ENCODE results near the gene HECW1. TPM values are rescaled to one million over a fixed set of nuclear protein-coding genes. Genes with fewer than 3 reads are reported as not detected.

HECW1 gene
- total and polyA plus RNA-seq, 2 of the 8 experiments (the other 6 are each of a cell fraction or from before 2014, with no cell fraction given): 2.9 to 12.7 TPM

DNA sequence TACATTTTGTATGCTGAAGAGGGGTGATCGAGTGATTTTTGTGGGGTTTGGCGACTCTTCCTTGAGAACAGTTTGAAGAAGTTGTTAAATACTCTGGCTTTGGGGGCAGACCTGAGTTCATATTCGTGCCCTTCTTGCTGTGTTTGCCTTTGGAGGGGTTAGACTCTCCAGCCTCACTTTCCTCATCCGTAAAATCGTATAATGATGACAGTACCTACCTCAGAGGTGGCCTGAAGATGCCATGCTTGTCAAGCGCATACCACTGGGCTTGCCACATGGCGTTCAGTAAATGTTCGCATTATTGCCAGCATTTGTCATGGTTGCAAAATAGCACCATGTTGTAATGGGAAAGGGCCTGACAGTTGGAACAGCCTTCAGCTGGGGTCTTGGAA, 471.7 kb downstream of the HECW1 start:
- Histone ChIP-seq H2BK15ac (ENCODE audit: low read length) (no peak overlapping the region), H3K23me2 (ENCODE audit: low read depth, low read length) (peaks cover 12% of the 10 kb centered on the region), H3K56ac (replicated peaks; ENCODE audit: insufficient read length, low read depth, low read length) (no peak overlapping the region), H2BK20ac (ENCODE audit: low read length) (no peak overlapping the region), H3K23ac (ENCODE audit: insufficient read length) (no peak overlapping the region), H2BK5ac (ENCODE audit: low read depth, low read length) (no peak overlapping the region), H3K27ac (ENCODE audit: low read depth, low read length) (no peak overlapping the region), H3K4me2 (ENCODE audit: insufficient read depth in 1 of 2, low read depth in 2 of 2, low read length in 2 of 2) (peak overlapping the region; percentile 95 to 97), H3K9me3 (ENCODE audit: insufficient read depth in 2 of 2, low read depth in 1 of 2, low read length in 1 of 2) (no peaks in the 10 kb centered on the region), H4K8ac (ENCODE audit: extremely low read depth, insufficient read depth, low read length) (no peak overlapping the region), H2AK5ac (ENCODE audit: low read depth, low read length) (no peak overlapping the region; the same call in 1 of the 2 replicates), H3K27me3 (replicated peaks in 1 of 4; ENCODE audit: control insufficient read depth in 3 of 4, extremely low read depth in 1 of 4, insufficient read depth in 3 of 4, low read length in 3 of 4) (no peaks in the 10 kb centered on the region; a peak in 3 of 7 replicates), H3K36me3 (ENCODE audit: control insufficient read depth in 2 of 4, insufficient read depth in 4 of 4, low read length in 3 of 4) (no peaks in the 10 kb centered on the region), H2BK12ac (ENCODE audit: low read depth, low read length) (0 out of 2 replicates have a peak overlapping the region, but pooled peaks have one; percentile 0), H2AFZ (ENCODE audit: low read length) (no peak overlapping the region), H4K91ac (replicated peaks; ENCODE audit: insufficient read length, low read length) (no peak overlapping the region), H3K18ac (ENCODE audit: extremely low read depth, low read length) (no peak overlapping the region), H2BK120ac (replicated peaks; ENCODE audit: low read depth, low read length) (no peak overlapping the region), H3K79me2 (ENCODE audit: control insufficient read depth in 1 of 2, insufficient read depth in 2 of 2, low read length in 2 of 2) (peaks cover 0 to 44% of the 10 kb centered on the region in 2 experiments; a peak in 2 of 4 replicates), H3K4ac (replicated peaks; ENCODE audit: insufficient read length, low read depth, low read length) (no peak overlapping the region), H3K4me1 (replicated peaks in 1 of 4; ENCODE audit: control insufficient read depth in 3 of 4, insufficient read depth in 4 of 4, low read length in 3 of 4) (peaks cover 0 to 12% (median 7%) of the 10 kb centered on the region in 4 experiments; a peak in 6 of 7 replicates), H4K20me1 (replicated peaks in 1 of 2; ENCODE audit: control insufficient read depth in 1 of 2, insufficient read depth in 2 of 2, low read length in 2 of 2) (peaks cover 6 to 9% of the 10 kb centered on the region in 2 experiments), H3K4me3 (ENCODE audit: extremely low read depth in 1 of 4, insufficient read depth in 2 of 4, low read depth in 3 of 4, low read length in 4 of 4) (peak overlapping the region; percentile 77 to 90 (median 84); a peak in 7 of 8 replicates), H3K14ac (ENCODE audit: insufficient read length) (no peak overlapping the region), H3K9ac (replicated peaks in 1 of 4; ENCODE audit: extremely low read depth in 1 of 4, low read depth in 3 of 4, low read length in 3 of 4) (peak overlapping the region in 1 of 4 experiments; percentile 66; a peak in 2 of 7 replicates), H4K5ac (ENCODE audit: insufficient read length, low read depth, low read length) (no peak overlapping the region), H3K79me1 (ENCODE audit: low read depth, low read length) (peaks cover 4% of the 10 kb centered on the region; the same call in 1 of the 2 replicates)
- FAIRE-seq (no peak), DNase-seq (ENCODE audit: low read depth in 1 of 2, low spot score in 2 of 2) (no peak)
- TF ChIP-seq MAX (IDR thresholded peaks at IDR 0.05) (peak; percentile 62), ATF2 (IDR thresholded peaks at IDR 0.05; ENCODE audit: low read length) (no peak)
- ChIA-PET CTCF (ENCODE audit: partially characterized antibody) (interaction anchor here (0.5 to 3.1 kb wide), 8 partner anchors 29 to 138 kb away, joined by 3 to 28 read pairs (median 5); no protein-coding TSS in a partner anchor), POLR2A (ENCODE audit: partially characterized antibody) (interaction anchor here (1.0 to 2.0 kb wide), 5 partner anchors 15 to 228 kb away, joined by 3 to 4 read pairs (median 3); no protein-coding TSS in a partner anchor)
- 33% methylated on average over 8 of the region's 8 CpGs; no CpG with 5 or more reads in 1 of the 2 experiments for WGBS, 2 experiments (ENCODE audit: extremely low coverage in 1 of 2, insufficient coverage in 1 of 2, insufficient read length in 1 of 2, insufficient replicate concordance in 2 of 2, low coverage in 1 of 2, low lambda C conversion rate in 2 of 2, missing lambda C conversion rate in 1 of 2)

Measured in H1 (cell line).